ENCODE results near the gene NPFF.

The NPFF gene

GRCh38 chr12:53532524-53533445, 25.5 kb upstream of the NPFF start:
- no peaks in the 10 kb centered on the region for H3K27me3 ChIP-seq (ENCODE audit: control insufficient read depth, insufficient read depth, low read length)
- H3K4me1 ChIP-seq (ENCODE audit: control insufficient read depth, insufficient read depth, low read length): no peaks in the 10 kb centered on the region
- no peak overlapping the region for H3K27ac ChIP-seq (ENCODE audit: low read depth, low read length)
- no peak overlapping the region for H3K4me3 ChIP-seq (ENCODE audit: low read length)
- H3K9ac ChIP-seq (ENCODE audit: low read length): no peak overlapping the region
- peaks cover 27% of the 10 kb centered on the region for H3K36me3 ChIP-seq (ENCODE audit: control insufficient read depth, insufficient read depth, low read length)

- no peak overlapping the region for H3K9ac ChIP-seq (ENCODE audit: low read length)
- no peaks in the 10 kb centered on the region for H3K4me1 ChIP-seq (ENCODE audit: control insufficient read depth, insufficient read depth, low read length)
- H3K27ac ChIP-seq (ENCODE audit: low read depth, low read length): no peak overlapping the region
- no peaks in the 10 kb centered on the region for H3K27me3 ChIP-seq (ENCODE audit: control insufficient read depth, insufficient read depth, low read length)
- peaks cover 24% of the 10 kb centered on the region for H3K36me3 ChIP-seq (ENCODE audit: control insufficient read depth, insufficient read depth, low read length)
- H3K4me3 ChIP-seq (ENCODE audit: low read length): no peak overlapping the region
Measured at GRCh38 chr12:53532021-53532420, 24.7 kb upstream of the NPFF start.

GRCh38 chr12:53530920-53531319, 23.6 kb upstream of the NPFF start:
- H3K27me3 ChIP-seq (ENCODE audit: control insufficient read depth, insufficient read depth, low read length): no peaks in the 10 kb centered on the region
- H3K4me3 ChIP-seq (ENCODE audit: low read length): no peak overlapping the region
- H3K27ac ChIP-seq (ENCODE audit: low read depth, low read length): no peak overlapping the region
- no peak overlapping the region for H3K9ac ChIP-seq (ENCODE audit: low read length)
- H3K36me3 ChIP-seq (ENCODE audit: control insufficient read depth, insufficient read depth, low read length): peaks cover 24% of the 10 kb centered on the region
- H3K4me1 ChIP-seq (ENCODE audit: control insufficient read depth, insufficient read depth, low read length): no peaks in the 10 kb centered on the region

- no peaks in the 10 kb centered on the region for H3K4me1 ChIP-seq (ENCODE audit: control insufficient read depth, insufficient read depth, low read length)
- no peak overlapping the region for H3K4me3 ChIP-seq (ENCODE audit: low read length)
- peaks cover 24% of the 10 kb centered on the region for H3K36me3 ChIP-seq (ENCODE audit: control insufficient read depth, insufficient read depth, low read length)
- no peak overlapping the region for H3K9ac ChIP-seq (ENCODE audit: low read length)
- no peak overlapping the region for H3K27ac ChIP-seq (ENCODE audit: low read depth, low read length)
- H3K27me3 ChIP-seq (ENCODE audit: control insufficient read depth, insufficient read depth, low read length): no peaks in the 10 kb centered on the region
Measured at GRCh38 chr12:53530061-53530460, 22.8 kb upstream of the NPFF start.

GRCh38 chr12:53524476-53524875, 17.2 kb upstream of the NPFF start:
- H3K27me3 ChIP-seq (ENCODE audit: control insufficient read depth, insufficient read depth, low read length): no peaks in the 10 kb centered on the region
- H3K27ac ChIP-seq (ENCODE audit: low read depth, low read length): no peak overlapping the region
- H3K4me3 ChIP-seq (ENCODE audit: low read length): no peak overlapping the region
- H3K9ac ChIP-seq (ENCODE audit: low read length): no peak overlapping the region
- H3K4me1 ChIP-seq (ENCODE audit: control insufficient read depth, insufficient read depth, low read length): no peaks in the 10 kb centered on the region
- H3K36me3 ChIP-seq (ENCODE audit: control insufficient read depth, insufficient read depth, low read length): peaks cover 22% of the 10 kb centered on the region

GRCh38 chr12:53523131-53523530, 15.8 kb upstream of the NPFF start:
- H3K36me3 ChIP-seq (ENCODE audit: control insufficient read depth, insufficient read depth, low read length): peaks cover 27% of the 10 kb centered on the region
- H3K9ac ChIP-seq (ENCODE audit: low read length): no peak overlapping the region
- no peak overlapping the region for H3K4me3 ChIP-seq (ENCODE audit: low read length)
- H3K27ac ChIP-seq (ENCODE audit: low read depth, low read length): no peak overlapping the region
- no peaks in the 10 kb centered on the region for H3K27me3 ChIP-seq (ENCODE audit: control insufficient read depth, insufficient read depth, low read length)
- H3K4me1 ChIP-seq (ENCODE audit: control insufficient read depth, insufficient read depth, low read length): no peaks in the 10 kb centered on the region

- no peaks in the 10 kb centered on the region for H3K4me1 ChIP-seq (ENCODE audit: control insufficient read depth, insufficient read depth, low read length)
- H3K36me3 ChIP-seq (ENCODE audit: control insufficient read depth, insufficient read depth, low read length): peaks cover 45% of the 10 kb centered on the region
- no peak overlapping the region for H3K4me3 ChIP-seq (ENCODE audit: low read length)
- H3K9ac ChIP-seq (ENCODE audit: low read length): no peak overlapping the region
- no peak overlapping the region for H3K27ac ChIP-seq (ENCODE audit: low read depth, low read length)
- no peaks in the 10 kb centered on the region for H3K27me3 ChIP-seq (ENCODE audit: control insufficient read depth, insufficient read depth, low read length)
Measured at GRCh38 chr12:53518381-53518780, 11.1 kb upstream of the NPFF start.

GRCh38 chr12:53516758-53517455, 9.6 kb upstream of the NPFF start:
- H3K4me3 ChIP-seq (ENCODE audit: low read length): no peak overlapping the region
- H3K4me1 ChIP-seq (ENCODE audit: control insufficient read depth, insufficient read depth, low read length): no peaks in the 10 kb centered on the region
- H3K27me3 ChIP-seq (ENCODE audit: control insufficient read depth, insufficient read depth, low read length): no peaks in the 10 kb centered on the region
- no peak overlapping the region for H3K9ac ChIP-seq (ENCODE audit: low read length)
- no peak overlapping the region for H3K27ac ChIP-seq (ENCODE audit: low read depth, low read length)
- peaks cover 48% of the 10 kb centered on the region for H3K36me3 ChIP-seq (ENCODE audit: control insufficient read depth, insufficient read depth, low read length)

- Histone ChIP-seq H3K4me3 (ENCODE audit: low read length) (no peak overlapping the region), H3K9ac (ENCODE audit: low read length) (no peak overlapping the region), H3K27ac (ENCODE audit: low read depth, low read length) (no peak overlapping the region)
Measured at GRCh38 chr12:53515291-53515680, 8.0 kb upstream of the NPFF start.

GRCh38 chr12:53514628-53515290, 7.5 kb upstream of the NPFF start:
- Histone ChIP-seq H3K27me3 (ENCODE audit: control insufficient read depth, insufficient read depth, low read length) (no peaks in the 10 kb centered on the region), H3K27ac (ENCODE audit: low read depth, low read length) (no peak overlapping the region), H3K4me1 (ENCODE audit: control insufficient read depth, insufficient read depth, low read length) (no peaks in the 10 kb centered on the region), H3K9ac (ENCODE audit: low read length) (no peak overlapping the region), H3K36me3 (ENCODE audit: control insufficient read depth, insufficient read depth, low read length) (peaks cover 49% of the 10 kb centered on the region), H3K4me3 (ENCODE audit: low read length) (no peak overlapping the region)

More at GRCh38 chr12:53515291-53515680, 8.0 kb upstream of the NPFF start:
- Histone ChIP-seq H3K27me3 (ENCODE audit: control insufficient read depth, insufficient read depth, low read length) (no peaks in the 10 kb centered on the region), H3K36me3 (ENCODE audit: control insufficient read depth, insufficient read depth, low read length) (peaks cover 49% of the 10 kb centered on the region), H3K4me1 (ENCODE audit: control insufficient read depth, insufficient read depth, low read length) (no peaks in the 10 kb centered on the region)

GRCh38 chr12:53513712-53514410, 6.6 kb upstream of the NPFF start:
- Histone ChIP-seq H3K36me3 (ENCODE audit: control insufficient read depth, insufficient read depth, low read length) (peaks cover 47% of the 10 kb centered on the region), H3K27ac (ENCODE audit: low read depth, low read length) (no peak overlapping the region), H3K4me1 (ENCODE audit: control insufficient read depth, insufficient read depth, low read length) (no peaks in the 10 kb centered on the region), H3K4me3 (ENCODE audit: low read length) (no peak overlapping the region), H3K27me3 (ENCODE audit: control insufficient read depth, insufficient read depth, low read length) (no peaks in the 10 kb centered on the region), H3K9ac (ENCODE audit: low read length) (no peak overlapping the region)

Data from rectal smooth muscle tissue (tissue), 1 donor.